GM19324 (cell line): ENCODE measurements around the gene NOPCHAP1.

ENCODE experiments used
- ATAC-seq: cut with Tn5 transposase; IDR thresholded peaks from one replicate; pipeline ENCODE4 v1.9.1; 2021; ENCODE audit warnings: mild to moderate bottlenecking, moderate library complexity; ENCODE audit not compliant: unreplicated experiment, low FRiP score

Gene NOPCHAP1

GRCh38 chr12:105015543-105015942 lies 29.4 kb downstream of the NOPCHAP1 start:
- ATAC-seq, result no peak

- ATAC-seq, result no peak
Observed at GRCh38 chr12:105018012-105018411, 31.9 kb downstream of the NOPCHAP1 start.

- no peak for ATAC-seq
Observed at GRCh38 chr12:105018776-105019175, 32.7 kb downstream of the NOPCHAP1 start.

- ATAC-seq, result no peak
Observed at GRCh38 chr12:105020241-105020962, 34.3 kb downstream of the NOPCHAP1 start.

- no peak for ATAC-seq
Observed at GRCh38 chr12:105024928-105025327, 38.8 kb downstream of the NOPCHAP1 start.

GRCh38 chr12:105025890-105026289 lies 39.8 kb downstream of the NOPCHAP1 start:
- ATAC-seq, result no peak

GRCh38 chr12:105026411-105026810 lies 40.3 kb downstream of the NOPCHAP1 start:
- ATAC-seq, result no peak

- peak; percentile 70 for ATAC-seq
Observed at GRCh38 chr12:105030820-105031807, 45.0 kb downstream of the NOPCHAP1 start.

GRCh38 chr12:105032703-105033357 lies 46.7 kb downstream of the NOPCHAP1 start:
- no peak for ATAC-seq

- ATAC-seq, result no peak
Observed at GRCh38 chr12:105033851-105034250, 47.7 kb downstream of the NOPCHAP1 start.
